Inflammatory macrophage treated with lipopolysaccharide for 4 hours (primary cell): Measurements from ENCODE around the gene MFN2.

Source experiments
- DNase-seq: peaks from one replicate; pipeline ENCODE4 v3.0.0-alpha.2; 2020

The MFN2 gene

GRCh38 chr1:12052997-12053686, 72.9 kb downstream of the MFN2 start:
- no peak for DNase-seq

GRCh38 chr1:12053752-12054548, 73.7 kb downstream of the MFN2 start:
- DNase-seq: no peak

GRCh38 chr1:12055259-12055658, 75.0 kb downstream of the MFN2 start:
- DNase-seq: no peak

- DNase-seq: no peak
Observed at GRCh38 chr1:12056331-12056841, 76.1 kb downstream of the MFN2 start.

GRCh38 chr1:12057382-12057781, 77.1 kb downstream of the MFN2 start:
- peak; percentile 46 for DNase-seq

GRCh38 chr1:12057940-12058687, 77.9 kb downstream of the MFN2 start:
- DNase-seq: no peak

GRCh38 chr1:12059226-12059625, 79.0 kb downstream of the MFN2 start:
- DNase-seq: no peak

- DNase-seq: no peak
Observed at GRCh38 chr1:12059722-12060464, 79.6 kb downstream of the MFN2 start.

- no peak for DNase-seq
Observed at GRCh38 chr1:12060500-12060899, 80.3 kb downstream of the MFN2 start.
